Smooth muscle cell of the brain vasculature (primary cell): ENCODE measurements around the gene NCOA7.
A peak's percentile ranks its signal among the peaks of the same experiment; 100 is the strongest.
"Not testable (repeated sequence)": the region's sequence is repeated elsewhere in the genome, so short reads cannot be mapped to it uniquely, and the experiment has no call there.

Source experiments
- DNase-seq: peaks from one replicate; pipeline ENCODE4 v3.0.0-alpha.2; 2012; ENCODE audit warnings: low read depth, low spot score

NCOA7 gene

GRCh38 chr6:125945378-125946141 lies 154.8 kb downstream of the NCOA7 start:
- DNase-seq, result no peak

GRCh38 chr6:125947615-125948014 lies 156.9 kb downstream of the NCOA7 start:
- DNase-seq, result no peak

- DNase-seq, result no peak
Measured at GRCh38 chr6:125948455-125948854, 157.7 kb downstream of the NCOA7 start.

GRCh38 chr6:125949069-125949468 lies 158.3 kb downstream of the NCOA7 start:
- no peak for DNase-seq

- no peak for DNase-seq
Measured at GRCh38 chr6:125950293-125950692, 159.5 kb downstream of the NCOA7 start.

GRCh38 chr6:125950716-125951115 lies 160.0 kb downstream of the NCOA7 start:
- not testable (repeated sequence) for DNase-seq

- no peak for DNase-seq
Measured at GRCh38 chr6:125951323-125951722, 160.6 kb downstream of the NCOA7 start.

- no peak for DNase-seq
Measured at GRCh38 chr6:125952764-125953501, 162.2 kb downstream of the NCOA7 start.

GRCh38 chr6:125953502-125953875 lies 162.7 kb downstream of the NCOA7 start:
- DNase-seq, result no peak

GRCh38 chr6:125954735-125955339 lies 164.1 kb downstream of the NCOA7 start:
- DNase-seq, result no peak

GRCh38 chr6:125955973-125956372 lies 165.2 kb downstream of the NCOA7 start:
- no peak for DNase-seq

- peak; percentile 95 for DNase-seq
Measured at GRCh38 chr6:125956506-125957390, 166.0 kb downstream of the NCOA7 start, which contains the start of gene HINT3. HINT3 (plus strand) TSS chr6:125956770; CDS start chr6:125956978, 208 bp downstream.

- DNase-seq, result no peak
Measured at GRCh38 chr6:125957391-125957693, 166.6 kb downstream of the NCOA7 start.

- no peak for DNase-seq
Measured at GRCh38 chr6:125957845-125958244, 167.1 kb downstream of the NCOA7 start.

GRCh38 chr6:125959041-125959440 lies 168.3 kb downstream of the NCOA7 start:
- DNase-seq, result no peak

GRCh38 chr6:125961117-125961516 lies 170.4 kb downstream of the NCOA7 start:
- DNase-seq, result no peak

- no peak for DNase-seq
Measured at GRCh38 chr6:125962900-125963497, 172.2 kb downstream of the NCOA7 start.

GRCh38 chr6:125963817-125964216 lies 173.1 kb downstream of the NCOA7 start:
- DNase-seq, result no peak

- no peak for DNase-seq
Measured at GRCh38 chr6:125966569-125966968, 175.8 kb downstream of the NCOA7 start.

- DNase-seq, result no peak
Measured at GRCh38 chr6:125968493-125968892, 177.7 kb downstream of the NCOA7 start.

- no peak for DNase-seq
Measured at GRCh38 chr6:125970760-125971159, 180.0 kb downstream of the NCOA7 start.
